SIG-M5 treated with dmso at 0.1 percent for 504 hours (cell line): ENCODE measurements around the gene NDUFB10.

Source experiments
- DNase-seq: peaks from one replicate; lab custom pipeline; 2025; ENCODE audit not compliant: unreplicated experiment; lab: John Stamatoyannopoulos, UW

The NDUFB10 gene

DNA sequence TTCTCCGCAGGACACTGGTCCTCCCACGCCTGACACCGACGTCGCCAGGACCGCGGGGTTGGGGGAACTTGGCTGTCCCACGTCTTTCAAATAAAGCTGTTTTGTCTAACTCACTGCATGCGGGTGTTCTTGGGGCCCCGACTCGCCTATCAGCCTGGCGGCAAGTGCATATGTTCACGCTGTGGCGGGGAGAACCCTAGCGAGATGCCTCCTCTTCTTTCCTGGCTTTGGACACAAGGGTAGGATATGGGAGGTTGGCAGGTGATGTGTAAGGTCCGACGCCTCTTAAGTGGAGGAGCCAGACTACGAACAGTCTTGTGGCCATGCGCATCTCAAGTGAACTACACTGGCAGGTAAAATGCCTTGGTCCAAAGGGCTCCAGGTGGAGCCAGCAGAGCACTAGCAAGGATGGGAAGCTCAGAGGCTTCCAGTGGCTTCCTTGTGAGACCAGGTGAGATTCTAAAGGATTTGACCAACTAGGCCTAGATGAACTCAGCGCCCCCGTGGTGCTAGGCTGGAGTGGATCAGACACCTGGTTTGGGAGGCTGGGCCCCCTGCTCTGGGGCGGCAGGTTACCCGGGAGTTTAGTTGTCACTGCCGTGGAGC, 6.2 kb downstream of the NDUFB10 start:
- DNase-seq, result no peak

GRCh38 chr16:1966460-1966859, 7.1 kb downstream of the NDUFB10 start, which contains the start of gene RNF151:
Gene RNF151, plus strand, starts transcription at chr16:1966856. Its CDS starts 26 bp downstream, at chr16:1966882.
- no peak for DNase-seq

- DNase-seq, result no peak
These were observed 9.0 kb downstream of the NDUFB10 start for GRCh38 chr16:1968146-1968953.

DNA sequence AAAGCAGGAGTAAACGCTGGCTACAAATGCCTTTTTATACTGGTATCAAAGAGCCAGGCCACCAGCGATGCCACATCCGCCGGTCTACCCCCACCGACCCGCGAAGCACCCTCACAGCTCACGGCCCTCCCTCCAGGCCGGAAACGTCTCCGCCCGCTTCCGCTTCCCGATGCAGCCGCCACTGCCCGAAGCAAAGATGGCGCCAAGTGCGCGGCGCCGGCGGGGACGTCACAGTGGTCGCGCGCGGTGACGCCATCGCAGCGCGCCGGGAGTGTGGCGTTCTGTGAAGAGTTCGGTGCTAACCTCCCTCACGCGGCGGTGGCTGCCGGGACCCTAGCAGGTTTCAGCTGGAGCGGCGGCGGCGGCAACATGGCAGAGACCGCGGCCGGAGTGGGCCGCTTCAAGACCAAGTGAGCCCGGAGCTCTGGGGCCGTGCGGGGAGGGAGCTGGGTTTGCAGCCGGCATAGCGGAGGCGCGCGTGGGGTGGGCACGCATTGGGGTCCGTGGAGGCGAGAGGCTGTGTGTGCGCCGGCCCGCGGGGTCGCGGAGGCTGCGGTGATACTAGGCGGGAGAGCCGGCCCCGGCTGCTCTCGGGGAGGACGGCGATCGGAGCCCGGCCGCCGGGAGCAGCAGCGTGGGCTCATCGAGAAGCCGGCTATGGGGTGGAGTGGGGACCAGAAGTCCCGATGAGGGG, 12.6 kb downstream of the NDUFB10 start, which contains the start of gene TBL3:
TSS of gene TBL3 (plus strand) at position 258 of the 694 bp plus-strand sequence. CDS start at position 370, 112 bp downstream.
- DNase-seq, result peak; percentile 87

- DNase-seq, result no peak
These were observed 13.1 kb downstream of the NDUFB10 start for GRCh38 chr16:1972490-1972877.

DNA sequence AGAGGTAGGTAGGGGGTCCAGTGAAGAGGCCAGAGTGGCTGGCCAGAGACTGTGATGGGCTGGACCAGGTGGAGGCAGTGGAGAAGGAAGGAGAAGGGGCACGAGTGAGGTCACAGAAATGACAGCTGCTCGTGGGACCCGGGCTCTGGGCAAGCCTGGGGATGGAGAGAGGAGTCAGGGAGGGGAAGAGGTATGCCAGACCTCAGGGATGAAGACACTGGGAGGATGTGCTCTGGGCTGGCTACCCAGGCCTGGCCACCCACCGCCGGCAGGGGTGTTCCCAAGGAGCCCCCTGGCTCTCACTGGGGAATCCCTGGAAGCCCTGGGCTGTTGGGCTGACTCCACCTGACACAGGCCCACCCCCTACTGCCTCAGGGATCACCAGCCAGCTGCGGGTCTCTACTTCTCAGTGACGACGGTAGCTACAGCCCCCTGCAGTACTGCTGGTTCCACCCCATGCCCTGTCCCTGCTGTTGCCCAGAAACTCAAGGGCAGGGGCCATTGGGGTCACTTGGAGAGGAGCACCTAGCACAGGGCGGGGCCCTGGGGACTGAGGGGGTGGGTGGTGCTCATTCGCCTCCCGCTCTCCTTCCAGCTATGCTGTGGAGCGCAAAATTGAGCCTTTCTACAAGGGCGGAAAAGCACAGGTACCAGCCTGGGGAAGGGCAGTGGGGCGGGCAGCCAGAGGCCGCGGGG, 14.3 kb downstream of the NDUFB10 start:
- no peak for DNase-seq

GRCh38 chr16:1974157-1975070, 15.1 kb downstream of the NDUFB10 start:
- DNase-seq, result no peak

DNA sequence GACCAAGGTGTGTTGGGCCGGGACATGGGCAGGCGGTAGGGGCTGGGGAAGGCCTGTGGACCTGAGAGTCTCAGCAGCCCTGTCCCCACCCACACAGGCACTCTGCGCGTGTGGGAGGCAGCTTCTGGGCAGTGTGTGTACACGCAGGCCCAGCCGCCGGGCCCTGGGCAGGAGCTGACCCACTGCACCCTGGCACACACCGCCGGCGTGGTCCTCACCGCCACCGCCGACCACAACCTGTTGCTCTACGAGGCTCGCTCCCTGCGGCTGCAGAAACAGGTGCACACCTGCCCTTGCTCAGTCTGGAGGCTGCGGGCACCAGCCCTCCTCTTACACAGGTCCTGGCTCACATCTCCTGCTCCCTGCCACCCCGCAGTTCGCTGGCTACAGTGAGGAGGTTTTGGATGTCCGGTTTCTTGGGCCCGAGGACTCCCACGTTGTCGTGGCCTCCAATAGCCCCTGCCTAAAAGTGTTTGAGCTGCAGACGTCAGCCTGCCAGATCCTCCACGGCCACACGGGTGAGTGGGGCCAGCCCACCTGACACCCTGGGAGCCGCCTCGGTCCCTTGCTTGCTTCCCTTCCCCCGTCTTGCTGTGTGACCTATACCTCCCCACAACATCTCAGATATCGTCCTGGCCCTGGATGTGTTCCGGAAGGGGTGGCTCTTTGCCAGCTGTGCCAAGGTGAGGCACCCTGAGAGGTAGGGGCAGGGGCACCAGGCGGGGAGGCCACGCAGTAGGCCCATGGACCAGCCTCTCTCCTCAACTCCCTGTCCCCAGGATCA, 16.3 kb downstream of the NDUFB10 start:
- no peak for DNase-seq

GRCh38 chr16:1976216-1976520, 16.8 kb downstream of the NDUFB10 start:
- DNase-seq, result no peak

DNA sequence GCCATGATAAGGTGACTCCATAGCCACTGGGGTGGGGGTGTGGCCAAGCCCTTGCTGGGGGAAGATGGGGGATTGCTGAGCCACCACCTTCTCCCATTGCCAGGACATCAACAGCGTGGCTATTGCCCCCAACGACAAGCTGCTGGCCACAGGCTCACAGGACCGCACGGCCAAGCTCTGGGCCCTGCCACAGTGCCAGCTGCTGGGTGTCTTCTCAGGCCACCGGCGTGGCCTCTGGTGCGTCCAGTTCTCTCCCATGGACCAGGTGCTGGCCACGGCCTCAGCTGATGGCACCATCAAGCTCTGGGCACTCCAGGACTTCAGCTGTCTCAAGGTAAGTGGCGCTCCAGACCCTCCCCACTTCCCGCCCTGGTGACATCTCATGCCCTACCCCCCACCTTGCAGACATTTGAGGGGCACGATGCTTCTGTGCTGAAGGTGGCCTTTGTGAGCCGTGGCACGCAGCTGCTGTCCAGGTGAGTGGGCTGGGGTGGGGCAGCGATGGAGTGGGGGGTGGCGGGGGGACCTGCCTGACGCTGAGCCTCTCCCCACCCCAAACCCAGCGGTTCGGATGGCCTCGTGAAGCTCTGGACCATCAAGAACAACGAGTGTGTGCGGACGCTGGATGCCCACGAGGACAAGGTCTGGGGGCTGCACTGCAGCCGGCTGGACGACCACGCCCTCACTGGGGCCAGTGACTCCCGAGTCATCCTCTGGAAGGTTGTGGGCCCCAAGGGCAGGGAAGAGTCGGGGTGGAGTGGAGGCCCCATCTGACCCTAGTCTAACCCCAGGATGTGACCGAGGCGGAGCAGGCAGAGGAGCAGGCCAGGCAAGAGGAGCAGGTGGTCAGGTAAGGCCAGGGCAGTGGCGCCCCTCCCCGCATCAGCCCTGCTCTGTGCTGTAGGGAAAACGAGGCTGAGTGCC, 17.9 kb downstream of the NDUFB10 start:
- no peak for DNase-seq

DNA sequence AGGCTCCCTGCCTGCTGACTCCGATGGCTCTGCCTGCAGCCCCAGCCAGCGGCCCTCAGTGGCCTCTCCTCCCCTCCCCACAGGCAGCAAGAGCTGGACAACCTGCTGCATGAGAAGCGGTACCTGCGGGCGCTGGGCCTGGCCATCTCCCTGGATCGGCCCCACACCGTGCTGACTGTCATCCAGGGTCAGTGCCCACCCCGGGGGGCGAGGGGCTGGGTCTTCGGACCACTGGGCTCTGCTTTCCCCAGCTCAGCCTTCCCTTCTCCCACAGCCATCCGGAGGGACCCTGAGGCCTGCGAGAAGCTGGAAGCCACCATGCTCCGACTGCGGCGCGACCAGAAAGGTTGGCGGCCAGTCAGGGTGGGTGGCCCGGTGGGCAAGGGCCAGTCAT, 18.5 kb downstream of the NDUFB10 start:
- no peak for DNase-seq

DNA sequence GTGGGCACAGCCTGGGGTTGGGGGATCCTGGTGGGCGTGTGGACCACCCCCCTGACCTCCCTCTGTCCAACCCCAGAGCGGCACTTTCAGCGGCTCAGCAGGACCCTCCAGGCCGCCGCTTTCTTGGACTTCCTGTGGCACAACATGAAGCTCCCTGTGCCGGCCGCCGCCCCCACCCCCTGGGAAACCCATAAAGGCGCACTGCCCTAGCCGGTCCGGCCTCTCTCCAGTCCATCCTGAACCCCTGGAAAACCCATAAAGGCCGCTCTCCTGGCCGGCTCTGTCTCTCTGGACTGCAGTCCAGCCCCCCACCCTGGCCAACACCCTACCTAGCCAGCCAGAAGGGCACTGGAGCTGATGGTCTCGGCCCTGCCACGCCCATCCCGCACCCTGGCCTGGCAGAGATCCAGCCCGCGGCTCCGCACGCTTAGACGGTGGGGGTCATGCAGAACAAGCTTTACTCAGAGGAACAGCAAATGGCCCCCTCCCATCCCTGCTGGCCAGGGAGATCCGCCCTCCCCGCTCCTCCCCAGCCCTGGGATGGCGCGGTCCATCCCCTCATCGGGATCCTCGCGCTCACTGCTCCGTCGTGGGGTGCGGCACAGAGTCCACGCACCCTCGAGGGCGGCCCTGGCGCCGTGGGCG, 19.3 kb downstream of the NDUFB10 start:
- DNase-seq, result no peak

GRCh38 chr16:1979271-1980029, 20.1 kb downstream of the NDUFB10 start:
- no peak for DNase-seq

DNA sequence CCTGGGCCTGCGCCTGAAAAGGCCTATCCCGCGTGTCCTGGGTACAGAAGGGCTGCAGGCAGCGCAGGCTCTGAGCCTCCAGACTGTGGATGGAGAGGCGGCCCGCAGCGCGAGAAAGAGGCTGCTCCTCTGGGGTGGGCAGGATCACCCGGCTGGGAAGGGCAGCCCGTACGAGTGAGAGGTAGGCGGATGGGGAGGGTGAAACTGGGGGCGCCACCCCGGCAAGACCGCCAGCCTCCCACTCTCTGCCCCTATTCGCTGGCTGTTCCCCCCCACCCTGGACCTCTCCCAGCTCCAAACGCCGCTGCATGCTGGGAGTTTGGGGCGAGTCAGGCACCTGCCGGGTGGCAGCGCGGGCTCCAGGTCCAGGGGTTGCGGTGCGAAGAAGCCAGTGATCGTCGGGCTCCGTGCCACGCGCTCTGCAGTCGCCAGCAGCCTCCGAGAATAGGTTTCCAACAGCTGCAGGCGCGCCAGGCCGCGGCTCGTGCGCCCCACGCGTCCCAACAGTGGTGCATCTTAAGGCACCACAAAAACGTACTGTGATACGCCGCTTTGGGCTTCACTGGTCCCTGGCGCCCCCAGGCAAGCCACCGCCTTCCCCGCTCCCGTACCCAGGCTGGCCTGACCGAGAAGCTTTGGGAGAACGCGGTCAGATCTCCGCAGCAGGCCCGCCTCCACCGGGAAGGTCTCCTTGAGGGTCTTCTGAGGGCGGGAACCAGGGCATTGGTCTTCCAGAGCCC, 20.9 kb downstream of the NDUFB10 start:
- no peak for DNase-seq

DNA sequence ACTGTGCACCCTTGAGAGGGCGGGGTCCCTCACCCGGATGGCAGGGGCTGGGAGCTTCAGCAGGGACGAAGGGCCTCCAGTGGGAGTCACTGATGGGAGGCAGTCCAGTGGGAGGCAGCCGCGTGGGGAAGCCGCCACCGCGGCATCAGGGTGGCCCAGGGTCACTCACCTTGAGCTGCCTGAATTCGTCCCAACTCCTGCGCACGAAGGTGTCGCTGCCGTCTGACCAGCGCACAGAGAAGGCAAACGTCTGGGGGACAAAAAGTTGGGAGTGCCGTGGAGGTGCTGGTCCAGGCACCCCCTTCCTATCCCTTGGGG, 21.4 kb downstream of the NDUFB10 start:
- DNase-seq, result no peak

GRCh38 chr16:1981398-1981836, 22.1 kb downstream of the NDUFB10 start, which contains the start of gene NOXO1:
Gene NOXO1, minus strand, starts transcription at chr16:1981469. Its CDS starts 290 bp downstream, at chr16:1981179.
- no peak for DNase-seq

GRCh38 chr16:1982013-1982433, 22.7 kb downstream of the NDUFB10 start:
- DNase-seq, result no peak
